Epithelial cell of umbilical artery (primary cell): ENCODE measurements around the gene PCBP2. TPM values are rescaled to one million over a fixed set of nuclear protein-coding genes. Genes with fewer than 3 reads are reported as not detected.

ENCODE experiments used
- total RNA-seq: library from RNA; depleted of rRNA; stranded (reverse); fragments of >200 nt; gene quantifications from 2 replicates; pipeline ENCODE4 v1.2.3, GENCODE V29; 2014

Gene PCBP2
- total RNA-seq, result 264 and 269 TPM in 2 replicates

GRCh38 chr12:53451661-53452158 lies at the start of gene PCBP2:
Gene PCBP2, plus strand, starts transcription at chr12:53452102. Its CDS starts 2,699 bp downstream, at chr12:53454801.

DNA sequence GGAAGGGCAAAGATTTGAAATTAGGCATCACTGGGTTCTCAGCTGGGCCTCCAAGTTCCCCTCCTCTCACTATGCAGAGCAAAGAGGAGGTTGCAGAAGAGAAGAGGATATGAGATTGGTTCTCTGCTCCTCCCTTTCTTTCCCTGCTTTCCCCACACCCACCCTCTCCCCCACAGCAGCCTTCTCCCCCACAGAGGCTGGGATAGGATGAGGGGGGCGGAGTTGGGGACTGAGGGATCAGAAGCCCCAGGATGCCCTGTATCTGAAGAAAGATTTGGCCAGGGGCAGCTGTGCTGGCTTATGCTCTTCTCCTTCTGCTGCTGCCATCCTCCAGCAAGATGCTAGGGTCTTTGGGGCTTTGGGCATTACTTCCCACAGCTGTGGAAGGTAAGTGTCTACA lies 28.3 kb upstream of the PCBP2 start, which contains the start of gene AMHR2:
TSS of gene AMHR2 (plus strand) at position 259 of the 400 bp plus-strand sequence. CDS start at position 339, 80 bp downstream.

GRCh38 chr12:53441040-53441833 lies 10.7 kb upstream of the PCBP2 start, which contains the start of gene PRR13:
Gene PRR13, plus strand, starts transcription at chr12:53441734. Its CDS starts 981 bp downstream, at chr12:53442715.

GRCh38 chr12:53499266-53500141 lies 47.6 kb downstream of the PCBP2 start, which contains the start of gene MAP3K12:
Gene MAP3K12, minus strand, starts transcription at chr12:53499458. Its CDS starts 12,067 bp downstream, at chr12:53487391.

DNA sequence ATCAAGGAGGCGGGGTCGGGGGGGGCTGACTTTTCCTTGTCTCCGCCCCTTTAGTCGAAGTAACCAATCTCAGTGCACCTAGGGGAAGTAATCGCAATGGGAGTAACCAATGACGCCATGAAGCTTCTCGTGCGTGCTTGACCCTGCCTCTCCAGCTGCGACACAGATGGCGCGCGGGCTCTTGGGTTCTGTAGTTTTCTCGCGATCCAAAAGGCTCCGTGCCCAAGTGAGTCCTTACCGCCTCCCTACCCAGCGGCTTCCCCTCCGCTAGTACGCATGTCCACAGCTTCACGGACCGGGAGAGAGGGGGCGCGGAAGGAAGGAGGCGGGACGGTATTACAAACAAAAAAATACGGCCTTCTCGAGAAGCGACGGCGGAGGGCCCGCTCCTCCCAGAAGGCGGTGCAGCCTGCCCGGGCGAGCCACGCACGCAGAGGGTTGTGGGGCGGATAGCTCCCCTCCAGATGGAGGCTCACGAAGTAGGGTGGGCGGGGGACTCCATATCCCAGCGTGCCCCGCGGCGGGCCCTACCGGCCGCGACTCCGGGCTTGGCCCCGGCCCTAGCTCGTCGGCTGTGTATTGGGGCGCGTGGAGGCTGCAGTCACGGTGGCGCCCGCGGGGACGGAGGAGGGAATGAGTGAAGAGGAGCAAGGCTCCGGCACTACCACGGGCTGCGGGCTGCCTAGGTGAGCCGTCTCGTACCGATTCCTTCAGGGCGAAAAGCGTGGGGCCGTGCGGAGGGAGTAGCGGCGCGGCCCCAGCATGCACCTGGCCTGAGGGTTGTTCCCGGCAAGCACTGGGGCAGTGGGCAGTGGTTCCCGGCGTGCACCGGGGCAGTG lies 49.1 kb downstream of the PCBP2 start, which contains the start of gene TARBP2:
TSS of gene TARBP2 (plus strand) at position 508 of the 839 bp plus-strand sequence. CDS start at position 634, 126 bp downstream.

DNA sequence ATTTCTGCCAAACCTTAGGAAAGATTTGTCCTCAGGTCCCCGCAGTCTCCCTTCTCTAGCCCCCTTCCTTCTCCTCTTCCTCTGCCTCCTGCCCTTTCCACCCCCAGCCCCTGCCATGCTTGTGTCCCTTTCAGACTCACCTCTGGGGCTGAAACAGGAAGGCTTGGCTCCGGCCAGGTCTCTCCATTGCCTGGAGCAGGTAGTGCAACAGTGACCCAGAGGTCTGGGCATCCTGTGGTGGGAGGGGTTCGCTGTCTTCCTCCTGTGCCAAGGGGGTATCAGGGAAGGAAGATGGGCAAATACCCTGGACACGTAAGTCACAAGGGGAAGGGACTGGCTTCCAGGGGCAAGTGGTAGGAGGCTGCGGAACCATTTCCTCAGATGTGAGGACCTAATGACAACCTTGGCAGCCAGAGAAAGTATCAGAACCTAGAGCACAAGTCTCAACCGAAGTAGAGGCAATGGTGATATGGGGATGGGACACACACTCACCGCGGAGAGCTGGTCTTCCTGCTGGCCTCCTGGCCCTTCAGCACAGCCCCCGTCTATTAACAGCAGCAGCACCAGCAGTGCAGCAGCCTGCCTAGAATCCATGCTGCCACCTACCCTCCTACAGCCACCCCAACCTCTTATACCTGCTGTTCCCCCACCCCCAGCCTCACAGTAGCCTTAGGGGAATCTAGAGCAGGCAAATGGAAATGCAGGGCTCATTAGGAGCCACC lies 55.1 kb downstream of the PCBP2 start, which contains the start of gene NPFF:
TSS of gene NPFF (minus strand) at position 604 of the 722 bp plus-strand sequence. CDS start at position 594, 10 bp downstream.

Other genes starting within 250 kb of the PCBP2 start
- 0.15 TPM in 1 of 2 replicates, not detected in the other for gene ITGB7, start 244.9 kb upstream of the PCBP2 start, total RNA-seq
- 2.9 and 4.3 TPM in 2 replicates for gene RARG, start 219.9 kb upstream of the PCBP2 start, total RNA-seq
- gene ESPL1, start 183.8 kb upstream of the PCBP2 start, total RNA-seq, result 4.9 and 18.1 TPM in 2 replicates
- 460 and 474 TPM in 2 replicates for gene PFDN5, start 156.6 kb upstream of the PCBP2 start, total RNA-seq
- gene MYG1, start 152.4 kb upstream of the PCBP2 start, total RNA-seq, result 35.9 and 40.3 TPM in 2 replicates
- 34.8 and 47.7 TPM in 2 replicates for gene AAAS, start 130.5 kb upstream of the PCBP2 start, total RNA-seq
- not detected in 2 replicates for gene SP7, start 115.7 kb upstream of the PCBP2 start, total RNA-seq
- 16.9 and 28.0 TPM in 2 replicates for gene SP1, start 71.9 kb upstream of the PCBP2 start, total RNA-seq
- not detected in 2 replicates for gene AMHR2, start 28.2 kb upstream of the PCBP2 start, total RNA-seq
- 20.4 and 20.8 TPM in 2 replicates for gene PRR13, start 10.4 kb upstream of the PCBP2 start, total RNA-seq
- gene MAP3K12, start 47.4 kb downstream of the PCBP2 start, total RNA-seq, result 16.4 and 16.6 TPM in 2 replicates
- gene TARBP2, start 49.2 kb downstream of the PCBP2 start, total RNA-seq, result 53.3 and 57.5 TPM in 2 replicates
- gene NPFF, start 55.4 kb downstream of the PCBP2 start, total RNA-seq, result not detected in 2 replicates
- gene ATF7, start 174.3 kb downstream of the PCBP2 start, total RNA-seq, result 8.8 and 10.4 TPM in 2 replicates
- 131 and 139 TPM in 2 replicates for gene ATP5MC2, start 224.0 kb downstream of the PCBP2 start, total RNA-seq